Mucosa of stomach (tissue), 1 donor: ENCODE results near the gene OMG.

Experiments used
- H3K27me3 ChIP-seq: one replicate; pipeline ENCODE4 v1.7.0; 2013; ENCODE audit warnings: mild to moderate bottlenecking, low read length; ENCODE audit not compliant: control insufficient read depth, insufficient read depth
- H3K36me3 ChIP-seq: one replicate; pipeline ENCODE4 v1.7.0; 2013; ENCODE audit warnings: low read length; ENCODE audit not compliant: control insufficient read depth, insufficient read depth
- H3K4me1 ChIP-seq: one replicate; pipeline ENCODE4 v1.7.0; 2013; ENCODE audit warnings: mild to moderate bottlenecking, low read length; ENCODE audit not compliant: control insufficient read depth, insufficient read depth
- H3K4me3 ChIP-seq: one replicate; pipeline ENCODE4 v1.7.0; 2013; ENCODE audit warnings: low read length
- H3K9ac ChIP-seq: one replicate; pipeline ENCODE4 v1.7.0; 2013; ENCODE audit warnings: mild to moderate bottlenecking, low read length, moderate library complexity
- H3K9me3 ChIP-seq: one replicate; pipeline ENCODE4 v1.7.0; 2013; ENCODE audit warnings: mild to moderate bottlenecking, low read length, moderate library complexity; ENCODE audit not compliant: control insufficient read depth
- donor health status: Pancreatic carcinoma.

Gene OMG

DNA sequence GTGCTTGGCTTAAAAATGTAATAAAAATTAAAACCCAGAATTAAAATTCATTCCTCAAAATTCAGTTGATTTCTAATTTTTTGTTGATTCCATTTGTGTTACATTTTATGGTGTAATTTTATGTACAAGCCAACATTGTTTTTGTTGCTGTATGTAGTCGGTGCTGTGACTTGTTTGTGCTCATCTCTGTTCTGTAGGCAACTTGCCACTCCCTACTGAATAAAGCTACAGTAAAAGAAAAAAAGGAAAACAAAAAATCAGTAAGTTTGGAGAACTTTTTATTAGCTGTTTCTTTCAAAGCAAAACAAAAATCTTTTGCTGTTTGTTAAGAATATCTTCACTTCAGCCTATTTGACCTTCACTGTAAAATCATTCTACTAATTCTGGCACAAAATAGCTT lies 44.3 kb downstream of the OMG start:
- H3K9me3 ChIP-seq, result no peaks in the 10 kb centered on the region
- H3K4me1 ChIP-seq, result no peaks in the 10 kb centered on the region
- no peak overlapping the region for H3K9ac ChIP-seq
- no peak overlapping the region for H3K4me3 ChIP-seq
- no peaks in the 10 kb centered on the region for H3K36me3 ChIP-seq
- H3K27me3 ChIP-seq, result no peaks in the 10 kb centered on the region

DNA sequence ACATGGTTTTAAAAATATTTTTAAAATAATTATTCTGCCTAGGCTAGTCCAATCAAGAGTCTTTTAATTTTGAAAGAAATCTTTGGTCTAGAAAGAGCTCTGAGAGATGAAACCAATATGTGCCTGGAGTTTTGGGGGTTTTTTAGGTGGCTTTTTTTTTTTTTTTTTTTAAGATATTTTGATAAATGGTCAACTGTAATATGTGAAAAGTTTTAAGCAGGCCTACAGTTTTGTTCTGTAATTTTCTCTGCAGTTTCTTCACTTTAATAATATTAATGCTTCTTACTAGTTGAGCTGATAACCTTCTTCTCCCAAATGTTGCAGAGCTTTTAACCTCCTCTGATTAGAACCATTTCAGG lies 45.1 kb downstream of the OMG start:
- H3K4me1 ChIP-seq, result no peaks in the 10 kb centered on the region
- H3K4me3 ChIP-seq, result no peak overlapping the region
- H3K27me3 ChIP-seq, result no peaks in the 10 kb centered on the region
- no peaks in the 10 kb centered on the region for H3K36me3 ChIP-seq
- no peaks in the 10 kb centered on the region for H3K9me3 ChIP-seq
- H3K9ac ChIP-seq, result no peak overlapping the region

DNA sequence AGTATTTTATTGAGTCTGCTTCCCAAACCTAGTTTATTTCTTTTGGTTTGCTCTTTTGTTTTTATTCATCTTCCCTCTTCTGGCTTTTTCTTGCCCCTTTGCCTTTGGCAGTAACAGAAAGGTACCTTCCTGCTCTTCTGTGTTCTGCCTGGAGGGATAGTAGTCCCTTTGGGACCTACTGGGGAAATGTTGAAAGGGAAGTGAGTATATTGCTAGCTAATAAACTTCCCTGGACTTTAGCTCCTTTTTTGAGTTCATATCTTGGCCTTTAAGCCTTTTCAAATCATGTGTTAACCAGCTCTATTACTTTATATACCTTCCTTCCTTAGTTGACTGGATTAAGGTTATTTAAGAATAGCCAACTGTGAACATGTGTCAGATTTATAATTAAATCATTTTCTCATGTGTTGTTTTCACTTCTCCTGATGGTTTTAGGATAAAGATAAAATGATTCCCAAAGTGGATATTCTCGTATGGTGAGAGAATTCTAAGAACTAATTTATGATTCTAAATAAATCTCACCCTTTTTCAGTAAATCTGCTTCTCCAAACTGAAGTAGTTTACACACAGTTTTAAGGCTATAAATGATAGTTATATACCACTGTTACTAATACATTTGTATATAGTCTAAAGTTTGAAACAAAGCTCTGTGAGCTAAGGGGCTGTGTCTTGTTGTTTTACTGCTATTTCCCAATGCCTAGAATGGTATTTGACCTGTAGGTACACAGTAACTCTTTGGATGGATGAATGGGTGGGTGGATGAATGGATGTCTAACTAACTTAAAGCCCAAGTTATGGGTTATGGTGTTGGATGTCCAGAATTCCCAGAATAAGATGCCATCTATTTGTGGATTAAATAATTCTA lies 45.7 kb downstream of the OMG start:
- Histone ChIP-seq H3K9ac (no peak overlapping the region), H3K4me3 (no peak overlapping the region), H3K4me1 (no peaks in the 10 kb centered on the region), H3K36me3 (no peaks in the 10 kb centered on the region), H3K9me3 (no peaks in the 10 kb centered on the region), H3K27me3 (no peaks in the 10 kb centered on the region)

DNA sequence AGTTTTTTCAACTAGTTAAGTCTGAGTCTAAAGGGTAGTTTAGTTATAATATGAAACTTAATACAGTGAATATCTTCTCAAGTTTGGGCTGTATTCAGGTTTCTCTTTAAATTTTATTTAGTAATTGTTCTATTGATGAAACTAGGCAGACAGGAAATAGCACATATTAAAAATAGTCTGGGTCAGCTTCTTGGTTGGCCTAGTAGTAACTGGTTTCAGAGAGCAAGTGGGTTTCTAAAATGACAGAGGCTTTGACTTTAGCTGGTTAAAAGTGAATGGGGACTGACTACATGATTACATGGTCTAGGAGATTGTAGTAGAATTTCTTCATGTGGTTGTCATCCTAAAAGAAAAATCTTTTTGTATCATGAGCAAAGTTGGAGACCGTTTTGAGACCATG lies 46.8 kb downstream of the OMG start:
- Histone ChIP-seq H3K9me3 (no peaks in the 10 kb centered on the region), H3K4me3 (no peak overlapping the region), H3K4me1 (no peaks in the 10 kb centered on the region), H3K27me3 (no peaks in the 10 kb centered on the region), H3K36me3 (no peaks in the 10 kb centered on the region), H3K9ac (no peak overlapping the region)

DNA sequence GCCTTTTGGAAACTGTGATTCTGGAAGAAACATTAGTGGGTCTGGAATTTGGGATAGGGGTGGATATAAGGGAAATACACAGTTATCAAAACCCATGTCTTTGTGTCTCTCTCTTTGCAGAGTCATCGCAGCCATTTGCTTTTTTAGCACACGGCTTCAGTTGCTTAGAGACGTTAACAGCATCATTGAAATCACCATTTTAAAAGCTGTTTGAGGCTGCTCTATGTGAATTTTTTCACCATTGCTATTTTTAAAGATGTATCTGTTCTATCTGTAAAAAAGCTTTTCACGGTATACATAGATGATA lies 47.3 kb downstream of the OMG start:
- Histone ChIP-seq H3K36me3 (no peaks in the 10 kb centered on the region), H3K4me1 (no peaks in the 10 kb centered on the region), H3K9me3 (no peaks in the 10 kb centered on the region), H3K4me3 (no peak overlapping the region), H3K27me3 (no peaks in the 10 kb centered on the region), H3K9ac (no peak overlapping the region)

DNA sequence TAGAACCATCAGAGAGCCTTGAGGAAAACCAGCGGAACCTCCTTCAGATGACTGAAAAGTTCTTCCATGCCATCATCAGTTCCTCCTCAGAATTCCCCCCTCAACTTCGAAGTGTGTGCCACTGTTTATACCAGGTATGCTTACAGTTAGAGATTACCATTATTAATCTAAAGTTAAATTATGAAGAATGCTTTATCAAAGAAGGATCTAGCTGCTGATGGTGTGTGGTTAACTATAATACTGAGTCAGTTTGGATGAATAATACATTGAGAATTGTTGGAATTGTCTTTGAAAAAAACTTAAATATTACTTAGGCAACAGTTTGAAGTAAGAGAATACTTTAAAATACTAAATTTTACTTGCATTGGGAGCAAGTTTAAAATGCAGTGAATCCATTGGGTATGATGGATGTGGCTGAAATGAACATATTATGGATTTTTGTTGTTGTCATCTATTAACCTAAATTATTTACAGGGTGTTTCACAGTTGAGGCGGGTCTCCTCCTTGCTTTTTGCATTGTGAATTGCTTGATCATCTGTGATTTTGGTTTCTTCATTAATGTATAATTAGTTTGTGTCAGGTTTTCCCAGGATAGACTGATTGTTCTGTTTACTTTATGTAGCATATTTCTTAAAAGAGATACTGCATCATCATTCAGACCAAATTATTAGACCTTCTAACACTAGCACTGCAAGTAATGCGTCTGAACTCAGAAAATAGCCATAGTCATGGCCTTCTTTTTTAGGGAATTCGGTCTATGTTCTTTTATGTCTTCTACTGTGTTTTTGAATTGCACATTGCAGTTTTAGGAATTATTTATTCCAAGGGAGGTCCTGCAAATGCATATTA lies 47.8 kb downstream of the OMG start:
- Histone ChIP-seq H3K4me1 (no peaks in the 10 kb centered on the region), H3K4me3 (no peak overlapping the region), H3K27me3 (no peaks in the 10 kb centered on the region), H3K36me3 (no peaks in the 10 kb centered on the region), H3K9me3 (no peaks in the 10 kb centered on the region), H3K9ac (no peak overlapping the region)
